ENCODE data around the gene TMIE.

Gene TMIE

GRCh38 chr3:46708401-46709156 lies 7.4 kb downstream of the TMIE start:
- TF ChIP-seq CTCF (IDR thresholded peaks at IDR 0.05), result no peak

- no peak for TF ChIP-seq CTCF (IDR thresholded peaks at IDR 0.05)
Measured at GRCh38 chr3:46709157-46709654, 8.0 kb downstream of the TMIE start.

GRCh38 chr3:46709721-46710120 lies 8.5 kb downstream of the TMIE start:
- TF ChIP-seq CTCF (IDR thresholded peaks at IDR 0.05), result no peak

- TF ChIP-seq CTCF (IDR thresholded peaks at IDR 0.05), result no peak
Measured at GRCh38 chr3:46710229-46710628, 9.0 kb downstream of the TMIE start.

GRCh38 chr3:46710671-46711295 lies 9.6 kb downstream of the TMIE start:
- TF ChIP-seq CTCF (IDR thresholded peaks at IDR 0.05), result no peak

- no peak for TF ChIP-seq CTCF (IDR thresholded peaks at IDR 0.05)
Measured at GRCh38 chr3:46711305-46711704, 10.1 kb downstream of the TMIE start.

- no peak for TF ChIP-seq CTCF (IDR thresholded peaks at IDR 0.05)
Measured at GRCh38 chr3:46711760-46712159, 10.6 kb downstream of the TMIE start.
